A673 (cell line): ENCODE results near the gene KLHL42. TPM values are rescaled to one million over a fixed set of nuclear protein-coding genes. Genes with fewer than 3 reads are reported as not detected.

Experiments
- BruUV-seq: library from RNA; stranded (reverse); fragments of 400-500 nt; replicated peaks from 2 replicates; lab custom pipeline; 2021; lab: Mats Ljungman, UMichigan
- CTCF ChIA-PET: fragments of 300-600 bp; sonication (Branson Sonifier 250); formaldehyde crosslinking; loops from one replicate; lab custom pipeline; 2022; ENCODE audit warnings: antibody characterized with exemption; lab: Charles Lee
- POLR2A ChIA-PET: fragments of 300-600 bp; sonication (Branson Sonifier 250); formaldehyde crosslinking; loops from one replicate; lab custom pipeline; 2022; ENCODE audit warnings: antibody characterized with exemption; ENCODE audit not compliant: low non-redundant PET; lab: Charles Lee
- DNase-seq: peaks from one replicate; pipeline ENCODE4 v3.0.0-alpha.2; 2015; ENCODE audit warnings: low spot score
- H3K27ac ChIP-seq: fragments of 200-600 bp; sonication (generic); 2 replicates; pipeline ENCODE4 v1.5.1; 2016; ENCODE audit warnings: mixed run types, low read depth, mild to moderate bottlenecking, mixed read lengths, antibody characterized with exemption, low read length; ENCODE audit not compliant: poor library complexity, severe bottlenecking
- H3K27me3 ChIP-seq: fragments of 200-600 bp; sonication (generic); replicated peaks from 2 replicates; pipeline ENCODE4 v1.6.1; 2017; ENCODE audit warnings: mixed run types, low read depth, mild to moderate bottlenecking, mixed read lengths, antibody characterized with exemption, low read length; ENCODE audit not compliant: insufficient read depth, poor library complexity
- H3K36me3 ChIP-seq: fragments of 200-600 bp; sonication (generic); 2 replicates; pipeline ENCODE4 v1.6.1; 2016; ENCODE audit warnings: mixed run types, mild to moderate bottlenecking, mixed read lengths, antibody characterized with exemption, low read length; ENCODE audit not compliant: insufficient read depth, poor library complexity, severe bottlenecking
- H3K4me1 ChIP-seq: fragments of 200-600 bp; sonication (generic); 2 replicates; pipeline ENCODE4 v1.6.1; 2017; ENCODE audit warnings: mixed run types, mild to moderate bottlenecking, mixed read lengths, antibody characterized with exemption, low read length; ENCODE audit not compliant: insufficient read depth, poor library complexity, severe bottlenecking
- H3K4me3 ChIP-seq: fragments of 200-600 bp; sonication (generic); 2 replicates; pipeline ENCODE4 v1.5.1; 2016; ENCODE audit warnings: low read depth, mixed run types, mild to moderate bottlenecking, mixed read lengths, low read length; ENCODE audit not compliant: poor library complexity, severe bottlenecking
- H3K9me3 ChIP-seq: fragments of 200-600 bp; sonication (generic); 2 replicates; pipeline ENCODE4 v1.6.1; 2016; ENCODE audit warnings: mixed run types, low read depth, mild to moderate bottlenecking, mixed read lengths, antibody characterized with exemption, low read length; ENCODE audit not compliant: poor library complexity, severe bottlenecking
- EZH2 ChIP-seq: fragments of 200-600 bp; sonication (generic); IDR thresholded peaks from 2 replicates; pipeline ENCODE4 v1.6.1; 2017; ENCODE audit warnings: borderline replicate concordance, low read depth, mild to moderate bottlenecking, mixed read lengths, antibody characterized with exemption, low read length; ENCODE audit not compliant: poor library complexity, severe bottlenecking
- intact Hi-C: fragments of 100-400 bp; cut with micrococcal nuclease; formaldehyde crosslinking; loops from one replicate; pipeline ENCODE4 v1.10.0; 2022; ENCODE audit not compliant: unreplicated experiment
- total RNA-seq: library from RNA; stranded (reverse); gene quantifications from 2 replicates; pipeline ENCODE4 v1.2.3, GENCODE V29; 2021
- TF ChIP-seq, protein P1 (sequence below): fragments of 300-800, 200-600 bp; sonication (generic); conservative IDR thresholded peaks from 2 replicates; pipeline ENCODE4 v1.5.1; 2017; ENCODE audit warnings: low read depth, mild to moderate bottlenecking, antibody characterized with exemption, low read length, moderate library complexity, mixed read lengths

KLHL42 gene
- total RNA-seq, 1 experiment from 2014 or later, result 32.4 TPM

DNA sequence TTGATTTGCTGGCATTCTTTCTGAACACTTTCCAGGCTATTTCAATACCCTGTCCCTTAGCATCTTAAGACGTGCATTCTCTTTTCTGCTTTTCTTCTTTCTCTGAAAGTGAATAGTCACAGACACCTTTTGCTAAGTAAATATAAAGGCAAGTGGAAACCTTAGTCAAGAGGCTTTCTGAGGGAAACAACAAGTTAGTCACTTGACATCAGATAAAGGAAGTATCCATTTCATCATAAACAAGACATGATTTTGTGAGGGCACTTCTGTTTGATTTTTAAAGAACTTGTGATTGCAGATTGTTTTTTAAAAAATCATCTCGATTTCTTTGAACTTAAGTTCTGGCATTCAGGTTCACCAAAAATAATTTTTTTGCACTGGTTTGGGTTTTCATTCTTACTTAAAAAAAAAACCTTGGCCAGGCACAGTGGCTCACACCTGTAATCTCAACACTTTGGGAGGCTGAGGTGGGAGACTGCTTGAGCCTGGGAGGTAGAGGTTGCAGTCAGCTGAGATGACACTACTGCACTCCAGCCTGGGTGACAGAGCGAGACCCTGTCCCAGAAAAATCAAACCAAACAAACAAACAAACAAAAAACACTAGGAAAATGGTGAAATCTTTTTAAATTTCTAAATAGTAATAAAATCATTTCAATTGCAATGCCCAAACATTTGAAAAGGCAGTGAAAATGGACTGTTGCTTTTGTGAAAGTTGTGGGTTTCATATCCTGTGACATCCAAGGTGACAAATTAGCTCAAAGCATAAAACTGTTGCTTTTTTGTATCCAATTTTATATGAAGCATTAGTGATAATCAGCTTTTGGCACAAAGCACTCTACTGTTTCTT, 8.3 kb upstream of the KLHL42 start:
- Histone ChIP-seq H3K36me3 (no peaks in the 10 kb centered on the region), H3K4me3 (no peak overlapping the region), H3K27me3 (no peaks in the 10 kb centered on the region), H3K9me3 (no peaks in the 10 kb centered on the region), H3K4me1 (peaks cover 9% of the 10 kb centered on the region), H3K27ac (no peak overlapping the region)
- no TSS peak for BruUV-seq
- POLR2A ChIA-PET, result no interaction called here
- TF ChIP-seq EZH2, result no peak
- TF ChIP-seq, protein P1, sequence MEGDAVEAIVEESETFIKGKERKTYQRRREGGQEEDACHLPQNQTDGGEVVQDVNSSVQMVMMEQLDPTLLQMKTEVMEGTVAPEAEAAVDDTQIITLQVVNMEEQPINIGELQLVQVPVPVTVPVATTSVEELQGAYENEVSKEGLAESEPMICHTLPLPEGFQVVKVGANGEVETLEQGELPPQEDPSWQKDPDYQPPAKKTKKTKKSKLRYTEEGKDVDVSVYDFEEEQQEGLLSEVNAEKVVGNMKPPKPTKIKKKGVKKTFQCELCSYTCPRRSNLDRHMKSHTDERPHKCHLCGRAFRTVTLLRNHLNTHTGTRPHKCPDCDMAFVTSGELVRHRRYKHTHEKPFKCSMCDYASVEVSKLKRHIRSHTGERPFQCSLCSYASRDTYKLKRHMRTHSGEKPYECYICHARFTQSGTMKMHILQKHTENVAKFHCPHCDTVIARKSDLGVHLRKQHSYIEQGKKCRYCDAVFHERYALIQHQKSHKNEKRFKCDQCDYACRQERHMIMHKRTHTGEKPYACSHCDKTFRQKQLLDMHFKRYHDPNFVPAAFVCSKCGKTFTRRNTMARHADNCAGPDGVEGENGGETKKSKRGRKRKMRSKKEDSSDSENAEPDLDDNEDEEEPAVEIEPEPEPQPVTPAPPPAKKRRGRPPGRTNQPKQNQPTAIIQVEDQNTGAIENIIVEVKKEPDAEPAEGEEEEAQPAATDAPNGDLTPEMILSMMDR, result no peak
- CTCF ChIA-PET, result no interaction called here
- intact Hi-C loops, result no loop called here
- DNase-seq, result no peak

DNA sequence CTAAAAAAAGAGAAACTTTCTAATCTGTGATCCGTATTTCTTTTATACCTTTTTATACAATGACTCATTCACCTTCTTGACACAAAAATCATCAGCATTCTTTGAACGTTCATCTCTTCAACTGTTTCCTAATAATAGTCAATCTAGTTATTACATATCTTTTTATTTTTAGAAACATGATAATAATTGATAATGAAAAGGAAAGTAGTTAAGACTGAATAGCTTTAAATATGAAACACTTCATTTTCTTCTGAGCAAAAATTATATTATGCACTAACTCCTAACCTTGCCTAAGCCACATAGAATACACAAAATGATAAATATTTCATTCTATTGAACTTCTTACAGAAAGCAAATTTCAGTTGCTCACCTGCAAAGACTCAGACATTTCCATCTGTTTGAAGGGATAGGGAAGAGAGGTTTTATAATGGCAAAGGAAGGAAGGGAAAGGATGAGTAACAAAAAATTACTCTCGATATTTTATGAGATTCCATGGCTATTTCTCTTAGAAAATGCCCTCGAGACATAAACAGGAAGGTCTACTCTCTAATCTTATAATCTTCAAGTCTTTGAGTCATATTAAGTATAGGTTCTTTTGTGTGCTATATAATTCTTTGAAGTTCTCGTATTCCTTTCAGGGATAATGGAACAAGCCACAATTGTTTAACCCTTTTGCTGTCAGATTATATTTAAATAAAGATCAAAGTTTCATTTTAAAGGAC, 7.5 kb upstream of the KLHL42 start:
- Histone ChIP-seq H3K27me3 (no peaks in the 10 kb centered on the region), H3K4me1 (peaks cover 9% of the 10 kb centered on the region), H3K9me3 (no peaks in the 10 kb centered on the region), H3K4me3 (no peak overlapping the region), H3K27ac (no peak overlapping the region), H3K36me3 (no peaks in the 10 kb centered on the region)
- DNase-seq, result peak; percentile 18
- ChIA-PET POLR2A (no interaction called here), CTCF (no interaction called here)
- no TSS peak for BruUV-seq
- intact Hi-C loops, result no loop called here
- TF ChIP-seq EZH2, result no peak
- TF ChIP-seq, protein P1, result no peak

DNA sequence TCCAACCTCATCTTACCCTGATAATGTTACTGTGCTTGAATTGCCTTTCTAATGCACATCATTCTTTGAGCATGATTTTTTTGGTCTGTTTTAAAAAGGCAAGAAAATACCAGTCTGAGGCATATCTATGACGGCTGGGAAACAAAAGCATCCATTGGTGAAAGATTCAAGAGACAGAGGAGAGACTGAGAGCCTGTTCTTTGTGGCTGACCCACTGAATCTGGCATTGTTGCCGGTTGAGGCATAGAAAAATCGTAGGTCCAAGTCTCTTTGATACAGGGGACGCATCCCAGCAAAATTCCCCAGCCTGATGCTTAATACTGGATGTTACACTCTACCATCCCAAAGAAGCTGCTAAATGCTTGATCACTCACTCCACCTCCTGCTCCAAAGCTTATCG, 2.9 kb upstream of the KLHL42 start:
- Histone ChIP-seq H3K27ac (no peak overlapping the region), H3K4me3 (no peak overlapping the region), H3K27me3 (no peaks in the 10 kb centered on the region), H3K9me3 (no peaks in the 10 kb centered on the region), H3K36me3 (no peaks in the 10 kb centered on the region), H3K4me1 (peaks cover 14% of the 10 kb centered on the region)
- TF ChIP-seq, protein P1, result no peak
- no peak for TF ChIP-seq EZH2
- intact Hi-C loops, result no loop called here
- DNase-seq, result no peak
- ChIA-PET POLR2A (no interaction called here), CTCF (no interaction called here)
- BruUV-seq, result no TSS peak
